ENCODE data around the gene ADGRG3.

The ADGRG3 gene

GRCh38 chr16:57645691-57646387 is 22.3 kb upstream of the ADGRG3 start:
- DNase-seq (ENCODE audit: low read depth): no peak
- TF ChIP-seq CTCF (IDR thresholded peaks at IDR 0.05; ENCODE audit: control insufficient read depth, insufficient read depth, low read depth, low read length, missing control alignments): no peak
- no peak overlapping the region for H3K4me3 ChIP-seq (ENCODE audit: control insufficient read depth, low read depth, low read length)

GRCh38 chr16:57646388-57647039 is 21.6 kb upstream of the ADGRG3 start:
- no peak for TF ChIP-seq CTCF (IDR thresholded peaks at IDR 0.05; ENCODE audit: control insufficient read depth, insufficient read depth, low read depth, low read length, missing control alignments)
- DNase-seq (ENCODE audit: low read depth): no peak

GRCh38 chr16:57647136-57647875 is 20.8 kb upstream of the ADGRG3 start:
- no peak for DNase-seq (ENCODE audit: low read depth)
- no peak overlapping the region for H3K4me3 ChIP-seq (ENCODE audit: control insufficient read depth, low read depth, low read length)
- no peak for TF ChIP-seq CTCF (IDR thresholded peaks at IDR 0.05; ENCODE audit: control insufficient read depth, insufficient read depth, low read depth, low read length, missing control alignments)

More at GRCh38 chr16:57646388-57647039, 21.6 kb upstream of the ADGRG3 start:
- H3K4me3 ChIP-seq (ENCODE audit: control insufficient read depth, low read depth, low read length): no peak overlapping the region

GRCh38 chr16:57648125-57648524 is 20.0 kb upstream of the ADGRG3 start:
- TF ChIP-seq CTCF (IDR thresholded peaks at IDR 0.05; ENCODE audit: control insufficient read depth, insufficient read depth, low read depth, low read length, missing control alignments): no peak
- no peak overlapping the region for H3K4me3 ChIP-seq (ENCODE audit: control insufficient read depth, low read depth, low read length)
- no peak for DNase-seq (ENCODE audit: low read depth)

- no peak for DNase-seq (ENCODE audit: low read depth)
- H3K4me3 ChIP-seq (ENCODE audit: control insufficient read depth, low read depth, low read length): no peak overlapping the region
- peak; percentile 100 for TF ChIP-seq CTCF (IDR thresholded peaks at IDR 0.05; ENCODE audit: control insufficient read depth, insufficient read depth, low read depth, low read length, missing control alignments)
Observed at GRCh38 chr16:57648581-57649442, 19.3 kb upstream of the ADGRG3 start.

GRCh38 chr16:57649443-57649751 is 18.7 kb upstream of the ADGRG3 start:
- no peak for TF ChIP-seq CTCF (IDR thresholded peaks at IDR 0.05; ENCODE audit: control insufficient read depth, insufficient read depth, low read depth, low read length, missing control alignments)
- DNase-seq (ENCODE audit: low read depth): no peak
- H3K4me3 ChIP-seq (ENCODE audit: control insufficient read depth, low read depth, low read length): no peak overlapping the region
